ENCODE results near the gene OLFML1. TPM values are rescaled to one million over a fixed set of nuclear protein-coding genes. Genes with fewer than 3 reads are reported as not detected.

OLFML1 gene
- total RNA-seq, 1 experiment from 2014 or later = not detected

DNA sequence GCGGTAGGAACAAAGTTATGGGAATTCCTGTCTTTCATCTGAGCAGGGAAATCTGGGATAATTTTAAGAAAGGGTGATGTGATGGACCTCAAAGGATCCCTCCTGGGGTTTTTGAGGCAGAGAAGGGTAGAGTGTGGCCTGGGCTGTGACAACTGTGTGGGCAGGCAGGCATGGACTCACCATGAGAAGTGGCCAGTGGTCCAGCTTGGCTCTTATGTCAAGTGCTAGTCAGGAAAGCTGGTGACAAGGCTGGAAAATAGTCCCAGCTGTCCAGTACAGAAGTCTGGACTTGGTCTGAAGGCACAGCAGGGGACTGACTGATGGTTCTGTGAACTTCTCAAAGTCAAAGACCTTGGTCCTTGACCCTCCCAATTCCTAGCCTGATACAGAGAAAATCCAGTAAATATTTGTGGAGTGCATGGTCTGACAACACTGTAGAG lies 30.2 kb downstream of the OLFML1 start:
- no peak overlapping the region for H2BK120ac ChIP-seq (ENCODE audit: low read depth, low read length, poor library complexity, severe bottlenecking)
- H3K79me2 ChIP-seq (ENCODE audit: insufficient read depth, low read length) = no peaks in the 10 kb centered on the region
- no peak overlapping the region for H2BK5ac ChIP-seq (ENCODE audit: insufficient read length, low read length)
- Mint-ChIP-seq H3K4me3 (no peak overlapping the region), H3K27ac (no peak overlapping the region), H3K27me3 (ENCODE audit: low read depth) (peaks cover 39% of the 10 kb centered on the region), H3K4me1 (peaks cover 26 to 29% of the 10 kb centered on the region in 2 experiments), H3K9me3 (no peaks in the 10 kb centered on the region), H3K36me3 (ENCODE audit: insufficient read depth in 1 of 3, low read depth in 3 of 3) (peaks cover 0 to 5% (median 0%) of the 10 kb centered on the region in 3 experiments; a peak in 2 of 7 replicates)
- H2AK5ac ChIP-seq (ENCODE audit: insufficient read length, low read length) = no peak overlapping the region
- H3K79me1 ChIP-seq (ENCODE audit: insufficient read depth, low read depth, low read length, poor library complexity, severe bottlenecking) = no peaks in the 10 kb centered on the region
- no peak overlapping the region for H2AFZ ChIP-seq (ENCODE audit: low read length)
- no peak overlapping the region for H4K91ac ChIP-seq (ENCODE audit: insufficient read length, low read depth, low read length)
- H3K56ac ChIP-seq (ENCODE audit: insufficient read length, low read depth, low read length) = no peak overlapping the region
- H3K14ac ChIP-seq (ENCODE audit: insufficient read depth, low read length) = no peak overlapping the region
- no peak overlapping the region for H3K27ac ChIP-seq (ENCODE audit: insufficient read length, low read depth, low read length)
- H4K8ac ChIP-seq (replicated peaks; ENCODE audit: insufficient read length, low read depth, low read length) = no peak overlapping the region
- no peak for DNase-seq
- no peak overlapping the region for H2BK20ac ChIP-seq (ENCODE audit: low read depth, low read length, poor library complexity, severe bottlenecking)
- H3T11ph ChIP-seq (ENCODE audit: low read length) = no peak overlapping the region
- no peak overlapping the region for H3K23ac ChIP-seq (ENCODE audit: insufficient read length, low read depth, low read length)
- H3K9me3 ChIP-seq (ENCODE audit: control insufficient read depth, low read depth, low read length) = no peaks in the 10 kb centered on the region
- WGBS (ENCODE audit: extremely low coverage, insufficient read length, low lambda C conversion rate) = no CpG with 5 or more reads among the region's 1 CpG
- H3K23me2 ChIP-seq (ENCODE audit: insufficient read length, low read depth, low read length, poor library complexity, severe bottlenecking) = peaks cover 14% of the 10 kb centered on the region
- no peak overlapping the region for H2BK15ac ChIP-seq (ENCODE audit: low read depth, low read length)
- no peak overlapping the region for H3K9ac ChIP-seq (ENCODE audit: extremely low read depth, insufficient read length, low read length)
- H3K4me2 ChIP-seq (ENCODE audit: insufficient read depth, insufficient read length, low read length) = no peak overlapping the region
- no peaks in the 10 kb centered on the region for H3K4me1 ChIP-seq (ENCODE audit: insufficient read depth, low read length)
- no peaks in the 10 kb centered on the region for H4K20me1 ChIP-seq (ENCODE audit: control insufficient read depth, insufficient read depth, insufficient read length)
- no peak overlapping the region for H2BK12ac ChIP-seq (ENCODE audit: insufficient read length, low read depth, low read length)
- H3K4ac ChIP-seq (ENCODE audit: low read depth, low read length) = no peak overlapping the region
- H3K27me3 ChIP-seq (ENCODE audit: insufficient read depth, low read length) = peaks cover 3% of the 10 kb centered on the region; the same call in 1 of the 2 replicates
- TF ChIP-seq, protein P1, sequence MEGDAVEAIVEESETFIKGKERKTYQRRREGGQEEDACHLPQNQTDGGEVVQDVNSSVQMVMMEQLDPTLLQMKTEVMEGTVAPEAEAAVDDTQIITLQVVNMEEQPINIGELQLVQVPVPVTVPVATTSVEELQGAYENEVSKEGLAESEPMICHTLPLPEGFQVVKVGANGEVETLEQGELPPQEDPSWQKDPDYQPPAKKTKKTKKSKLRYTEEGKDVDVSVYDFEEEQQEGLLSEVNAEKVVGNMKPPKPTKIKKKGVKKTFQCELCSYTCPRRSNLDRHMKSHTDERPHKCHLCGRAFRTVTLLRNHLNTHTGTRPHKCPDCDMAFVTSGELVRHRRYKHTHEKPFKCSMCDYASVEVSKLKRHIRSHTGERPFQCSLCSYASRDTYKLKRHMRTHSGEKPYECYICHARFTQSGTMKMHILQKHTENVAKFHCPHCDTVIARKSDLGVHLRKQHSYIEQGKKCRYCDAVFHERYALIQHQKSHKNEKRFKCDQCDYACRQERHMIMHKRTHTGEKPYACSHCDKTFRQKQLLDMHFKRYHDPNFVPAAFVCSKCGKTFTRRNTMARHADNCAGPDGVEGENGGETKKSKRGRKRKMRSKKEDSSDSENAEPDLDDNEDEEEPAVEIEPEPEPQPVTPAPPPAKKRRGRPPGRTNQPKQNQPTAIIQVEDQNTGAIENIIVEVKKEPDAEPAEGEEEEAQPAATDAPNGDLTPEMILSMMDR (conservative IDR thresholded peaks at IDR 0.05) = no peak
- H3K18ac ChIP-seq (ENCODE audit: insufficient read length, low read depth, low read length) = no peak overlapping the region
- H4K5ac ChIP-seq (ENCODE audit: insufficient read length, low read depth, low read length) = no peak overlapping the region
